ENCODE results near the gene MSH4.

GRCh38 chr1:75768016-75768415 lies 28.7 kb upstream of the MSH4 start:
- TF ChIP-seq CTCF (IDR thresholded peaks at IDR 0.05; ENCODE audit: insufficient read depth, low read depth, low read length) (no peak), EZH2 (IDR thresholded peaks at IDR 0.05; ENCODE audit: insufficient read depth, low read length) (no peak)
